OCI-LY3 (cell line): ENCODE data around the gene MOB3B.

Experiments
- H2AFZ ChIP-seq: fragments of 200-600, 300-600 bp; shearing (Covaris generic); 2 replicates; pipeline ENCODE4 v1.6.0; 2014; ENCODE audit warnings: antibody characterized with exemption, low read depth, low read length
- H3K27ac ChIP-seq: fragments of 200-600, 300-600 bp; sonication (generic); 2 replicates; pipeline ENCODE4 v1.5.1; 2014; ENCODE audit warnings: mild to moderate bottlenecking, low read length, moderate library complexity, mixed read lengths
- H3K27me3 ChIP-seq: fragments of 200-600, 300-600 bp; sonication (generic); 2 replicates; pipeline ENCODE4 v1.6.1; 2014; ENCODE audit warnings: low read depth, low read length, mixed read lengths
- H3K36me3 ChIP-seq: fragments of 200-600, 300-600 bp; sonication (generic); replicated peaks from 2 replicates; pipeline ENCODE3; 2014; ENCODE audit warnings: low read depth, low read length, mixed read lengths
- H3K4me1 ChIP-seq: fragments of 300-600, 200-600 bp; sonication (generic); 2 replicates; pipeline ENCODE4 v1.6.1; 2014; ENCODE audit warnings: low read length, mixed read lengths
- H3K4me2 ChIP-seq: fragments of 200-600, 300-600 bp; sonication (generic); 2 replicates; pipeline ENCODE4 v1.6.1; 2014; ENCODE audit warnings: low read length, mixed read lengths
- H3K4me3 ChIP-seq: fragments of 300-600, 200-600 bp; sonication (generic); 2 replicates; pipeline ENCODE4 v1.5.1; 2014; ENCODE audit warnings: antibody characterized with exemption, mild to moderate bottlenecking, low read length, moderate library complexity
- H3K79me2 ChIP-seq: fragments of 300-600, 200-600 bp; shearing (Covaris generic); 2 replicates; pipeline ENCODE4 v1.6.1; 2014; ENCODE audit warnings: mild to moderate bottlenecking, low read length, mixed read lengths
- H3K9ac ChIP-seq: fragments of 300-600, 200-600 bp; shearing (Covaris generic); 2 replicates; pipeline ENCODE4 v1.6.0; 2014; ENCODE audit warnings: mild to moderate bottlenecking, low read length, moderate library complexity
- H3K9me3 ChIP-seq: fragments of 200-600, 300-600 bp; shearing (Covaris generic); 2 replicates; pipeline ENCODE4 v1.6.1; 2014; ENCODE audit warnings: low read length, mixed read lengths; ENCODE audit not compliant: insufficient read depth
- H4K20me1 ChIP-seq: fragments of 200-600, 300-600 bp; sonication (generic); 2 replicates; pipeline ENCODE4 v1.6.1; 2016; ENCODE audit warnings: low read length, mixed read lengths; ENCODE audit not compliant: insufficient read depth
- CTCF ChIP-seq: fragments of 200-600, 300-600 bp; sonication (generic); IDR thresholded peaks from 2 replicates; pipeline ENCODE4 v1.5.1; 2014; ENCODE audit warnings: antibody characterized with exemption, low read length, low read depth
- EZH2phosphoT487 ChIP-seq: fragments of 200-600 bp; shearing (Covaris generic); IDR thresholded peaks from 2 replicates; pipeline ENCODE4 v1.6.1; 2018; ENCODE audit warnings: antibody characterized with exemption, mixed run types, low read depth

MOB3B gene

GRCh38 chr9:27566118-27566517 lies 36.5 kb upstream of the MOB3B start:
- H3K9ac ChIP-seq = no peak overlapping the region
- no peak overlapping the region for H3K27ac ChIP-seq
- no peak overlapping the region for H3K4me2 ChIP-seq

GRCh38 chr9:27565696-27566095 lies 36.1 kb upstream of the MOB3B start:
- Histone ChIP-seq H3K36me3 (peaks cover 24% of the 10 kb centered on the region), H3K27ac (no peak overlapping the region), H3K9me3 (no peaks in the 10 kb centered on the region), H3K4me1 (peaks cover 25% of the 10 kb centered on the region), H3K4me3 (no peak overlapping the region), H3K27me3 (no peaks in the 10 kb centered on the region), H2AFZ (no peak overlapping the region), H3K4me2 (no peak overlapping the region), H3K9ac (no peak overlapping the region), H4K20me1 (no peaks in the 10 kb centered on the region), H3K79me2 (no peaks in the 10 kb centered on the region)
- TF ChIP-seq CTCF = no peak
- no peak for TF ChIP-seq EZH2phosphoT487

More at GRCh38 chr9:27566118-27566517, 36.5 kb upstream of the MOB3B start:
- no peaks in the 10 kb centered on the region for H3K27me3 ChIP-seq
- peaks cover 21% of the 10 kb centered on the region for H3K36me3 ChIP-seq
- H4K20me1 ChIP-seq = no peaks in the 10 kb centered on the region
- peaks cover 25% of the 10 kb centered on the region for H3K4me1 ChIP-seq
- no peak overlapping the region for H3K4me3 ChIP-seq
- no peak overlapping the region for H2AFZ ChIP-seq
- no peak for TF ChIP-seq CTCF
- no peak for TF ChIP-seq EZH2phosphoT487
- no peaks in the 10 kb centered on the region for H3K79me2 ChIP-seq
- no peaks in the 10 kb centered on the region for H3K9me3 ChIP-seq

- Histone ChIP-seq H3K9ac (no peak overlapping the region), H3K4me2 (peak overlapping the region; percentile 65), H3K27ac (peak overlapping the region; percentile 69), H4K20me1 (no peaks in the 10 kb centered on the region), H3K4me3 (no peak overlapping the region), H3K4me1 (peaks cover 25% of the 10 kb centered on the region), H3K27me3 (no peaks in the 10 kb centered on the region), H3K79me2 (no peaks in the 10 kb centered on the region), H3K9me3 (no peaks in the 10 kb centered on the region), H3K36me3 (peaks cover 24% of the 10 kb centered on the region), H2AFZ (no peak overlapping the region)
- no peak for TF ChIP-seq EZH2phosphoT487
- no peak for TF ChIP-seq CTCF
Measured at GRCh38 chr9:27564670-27565069, 35.1 kb upstream of the MOB3B start.

- no peak for TF ChIP-seq CTCF
- Histone ChIP-seq H3K27me3 (no peaks in the 10 kb centered on the region), H3K79me2 (no peaks in the 10 kb centered on the region), H3K27ac (peak overlapping the region; percentile 69), H3K4me3 (peak overlapping the region; percentile 20; the same call in 1 of the 2 replicates), H4K20me1 (no peaks in the 10 kb centered on the region), H3K9me3 (no peaks in the 10 kb centered on the region), H3K36me3 (peaks cover 24% of the 10 kb centered on the region), H3K4me1 (peaks cover 25% of the 10 kb centered on the region), H3K9ac (no peak overlapping the region), H3K4me2 (peak overlapping the region; percentile 65), H2AFZ (no peak overlapping the region)
Measured at GRCh38 chr9:27563738-27564430, 34.3 kb upstream of the MOB3B start.
